NCI-H226 (cell line): Measurements from ENCODE around the gene ULK2.

ENCODE experiments used
- DNase-seq: peaks from one replicate; pipeline ENCODE4 v3.0.0-alpha.2; 2015

ULK2 gene

GRCh38 chr17:19724501-19725420 is 143.0 kb downstream of the ULK2 start:
- DNase-seq: no peak

- DNase-seq: no peak
Observed at GRCh38 chr17:19723964-19724363, 143.8 kb downstream of the ULK2 start.
